Cardiac fibroblast (primary cell): Measurements from ENCODE around the gene SP6.

Source experiments
- DNase-seq, 2 donors: peaks; one replicate each; pipeline versions ENCODE4 v3.0.0 to v3.0.0-alpha.2; 2010; ENCODE audit warnings: low read depth in 2 of 2
- H3K4me3 ChIP-seq, 2 donors: replicated peaks in 1 of 2; 1 replicate in 1 of 2; 2 replicates in 1 of 2; pipeline ENCODE4 v1.5.1; 2011; ENCODE audit warnings: low read depth in 2 of 2, low read length in 2 of 2, mild to moderate bottlenecking in 2 of 2, moderate library complexity in 1 of 2
- TF ChIP-seq, protein P1 (sequence below): IDR thresholded peaks from one replicate; pipeline ENCODE4 v1.5.1; 2011; ENCODE audit warnings: low read depth, mild to moderate bottlenecking, low read length, inconsistent platforms

Gene SP6

DNA sequence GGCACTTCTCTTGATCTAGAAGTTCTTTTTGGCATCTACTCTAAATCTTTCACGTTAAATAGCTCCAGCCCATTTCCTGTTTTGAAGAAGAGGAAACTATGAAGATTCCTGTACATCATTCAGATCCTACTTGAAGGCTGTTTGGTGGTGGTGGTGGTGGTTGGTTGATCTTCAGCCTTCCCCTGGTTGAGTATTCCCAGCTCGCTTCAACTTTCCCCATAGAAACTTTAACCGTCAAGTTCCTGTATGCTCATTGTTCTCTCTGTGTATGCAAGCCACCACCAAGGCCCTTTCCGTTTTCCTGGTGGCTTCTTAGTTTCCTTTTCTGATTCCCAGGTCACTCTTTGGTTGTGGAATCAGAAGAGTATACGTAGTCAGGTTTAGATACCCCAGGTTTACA is 16.2 kb downstream of the SP6 start:
- no peak overlapping the region for H3K4me3 ChIP-seq
- TF ChIP-seq, protein P1, sequence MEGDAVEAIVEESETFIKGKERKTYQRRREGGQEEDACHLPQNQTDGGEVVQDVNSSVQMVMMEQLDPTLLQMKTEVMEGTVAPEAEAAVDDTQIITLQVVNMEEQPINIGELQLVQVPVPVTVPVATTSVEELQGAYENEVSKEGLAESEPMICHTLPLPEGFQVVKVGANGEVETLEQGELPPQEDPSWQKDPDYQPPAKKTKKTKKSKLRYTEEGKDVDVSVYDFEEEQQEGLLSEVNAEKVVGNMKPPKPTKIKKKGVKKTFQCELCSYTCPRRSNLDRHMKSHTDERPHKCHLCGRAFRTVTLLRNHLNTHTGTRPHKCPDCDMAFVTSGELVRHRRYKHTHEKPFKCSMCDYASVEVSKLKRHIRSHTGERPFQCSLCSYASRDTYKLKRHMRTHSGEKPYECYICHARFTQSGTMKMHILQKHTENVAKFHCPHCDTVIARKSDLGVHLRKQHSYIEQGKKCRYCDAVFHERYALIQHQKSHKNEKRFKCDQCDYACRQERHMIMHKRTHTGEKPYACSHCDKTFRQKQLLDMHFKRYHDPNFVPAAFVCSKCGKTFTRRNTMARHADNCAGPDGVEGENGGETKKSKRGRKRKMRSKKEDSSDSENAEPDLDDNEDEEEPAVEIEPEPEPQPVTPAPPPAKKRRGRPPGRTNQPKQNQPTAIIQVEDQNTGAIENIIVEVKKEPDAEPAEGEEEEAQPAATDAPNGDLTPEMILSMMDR = no peak
- no peak for DNase-seq

DNA sequence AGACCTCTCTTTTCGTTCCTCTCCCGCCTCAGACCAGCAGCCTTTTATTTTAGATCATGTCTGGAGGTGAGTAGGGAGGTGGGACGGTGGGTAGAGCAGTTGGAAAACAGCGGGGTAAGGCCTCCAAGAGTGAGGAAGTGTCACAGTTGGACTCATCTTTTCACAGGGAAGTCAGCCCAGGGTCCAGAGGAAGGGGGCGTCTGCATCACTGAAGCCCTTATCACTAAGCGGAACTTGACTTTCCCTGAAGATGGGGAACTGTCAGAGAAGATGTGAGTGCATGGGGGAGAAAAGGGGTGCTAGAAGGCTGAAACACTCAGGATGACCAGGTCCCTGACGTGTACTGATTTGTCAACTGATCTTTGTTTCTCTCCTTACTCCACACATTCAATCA is 19.0 kb downstream of the SP6 start:
- peak overlapping the region; percentile 67 to 93 for H3K4me3 ChIP-seq
- DNase-seq = no peak
- TF ChIP-seq, protein P1 = no peak

DNA sequence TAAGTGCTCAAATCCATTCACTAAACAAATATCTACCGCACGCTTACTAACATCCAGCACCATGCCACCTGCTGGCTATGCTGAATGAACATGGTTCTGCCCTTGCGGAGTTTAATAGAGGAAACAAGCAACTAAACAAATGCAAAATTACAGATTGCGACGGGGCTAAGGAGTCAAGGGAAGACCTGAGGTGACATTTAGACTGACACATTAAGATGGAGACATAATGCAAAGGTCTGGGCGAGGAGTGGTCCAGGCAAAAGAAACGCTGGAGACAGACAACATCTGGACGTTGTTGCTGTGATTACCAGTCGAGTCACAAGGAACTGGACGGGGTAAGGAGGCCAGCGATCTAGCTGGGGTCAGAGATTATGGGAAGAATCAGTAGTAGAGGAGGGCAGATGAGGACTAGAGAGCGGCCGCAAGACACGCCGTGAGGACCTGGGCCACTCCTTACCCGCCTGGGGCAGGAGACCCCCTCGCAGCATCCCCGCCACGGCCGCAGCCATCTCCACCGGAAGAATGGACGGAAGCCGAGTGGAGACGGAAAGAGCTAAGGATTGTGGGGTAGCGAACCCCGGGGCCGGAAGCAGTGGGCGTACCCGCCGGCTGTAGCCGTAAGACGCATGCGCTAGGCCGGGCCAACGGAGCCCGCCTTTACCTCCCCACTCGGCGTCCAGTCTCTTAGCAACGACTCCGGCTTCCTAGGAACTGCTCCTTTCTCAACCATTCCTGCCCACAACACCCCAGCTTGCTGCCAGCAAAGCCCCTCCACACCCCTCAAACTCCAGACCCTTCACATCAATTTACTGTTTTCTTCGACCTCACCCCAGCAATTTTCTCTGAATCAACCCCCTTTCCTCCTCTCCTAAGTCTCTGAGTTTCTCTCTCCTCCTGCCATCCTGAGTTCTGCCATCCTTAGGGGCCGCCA is 19.7 kb downstream of the SP6 start, which contains the start of the genes LRRC46 and MRPL10:
LRRC46 (plus strand) TSS at position 668 of the 931 bp plus-strand sequence. CDS start 320 bp downstream, outside the sequence.
MRPL10 (minus strand) TSS at position 539 of the 931 bp plus-strand sequence; CDS start at position 509, 30 bp downstream.
- peak within 1 kb of the TSS; percentile 67 to 93 for H3K4me3 ChIP-seq
- DNase-seq = peak; percentile 94 to 96

DNA sequence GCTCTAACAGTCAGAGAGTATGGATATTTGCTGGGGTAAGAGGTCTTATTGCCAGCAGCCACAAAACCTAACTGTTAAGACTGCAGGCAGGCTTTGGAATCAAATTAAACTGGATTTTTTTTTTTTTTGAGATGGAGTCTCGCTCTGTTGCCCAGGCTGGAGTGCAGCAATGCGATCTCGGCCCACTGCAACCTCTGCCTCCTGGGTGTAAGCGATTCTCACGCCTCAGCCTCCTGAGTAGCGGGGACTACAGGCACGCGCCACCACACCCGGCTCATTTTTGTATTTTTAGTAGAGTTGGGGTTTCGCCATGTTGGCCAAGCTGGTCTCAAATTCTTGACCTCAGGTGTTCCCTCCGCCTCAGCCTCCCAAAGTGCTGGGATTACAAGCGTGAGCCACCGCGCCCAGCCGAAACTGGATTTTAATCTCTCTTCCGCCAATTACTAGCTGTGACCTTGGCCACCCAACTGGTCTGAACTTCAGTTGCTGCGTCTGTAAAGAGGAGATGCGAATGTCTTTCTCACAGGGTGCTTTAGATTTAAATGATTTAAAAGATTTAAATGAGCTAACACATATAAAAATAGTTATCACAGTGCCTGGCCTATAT is 20.5 kb downstream of the SP6 start:
- H3K4me3 ChIP-seq = peak overlapping the region; percentile 67 to 93
- TF ChIP-seq, protein P1 = no peak
- DNase-seq = no peak

More for the DNA sequence above, 19.7 kb downstream of the SP6 start, which contains the start of the genes LRRC46 and MRPL10:
- TF ChIP-seq, protein P1 = peak; percentile 42

DNA sequence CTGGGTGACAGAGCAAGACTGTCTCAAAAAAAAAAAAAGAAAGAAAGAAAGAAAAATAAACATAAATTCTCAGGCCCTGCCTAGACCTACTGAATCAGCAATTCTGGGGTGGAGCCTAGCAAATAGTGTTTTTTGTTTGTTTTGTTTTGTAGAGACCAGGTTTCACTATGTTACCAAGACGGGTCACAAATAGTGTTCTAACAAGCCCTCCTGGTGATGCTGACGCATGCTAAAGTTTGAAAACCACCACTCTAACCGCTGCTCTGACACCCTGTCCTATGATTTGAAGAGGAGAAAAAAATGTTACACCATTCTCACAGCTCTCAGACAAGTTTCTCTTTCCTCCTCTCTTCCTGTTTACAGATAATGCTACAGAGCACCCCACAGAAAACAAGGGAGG is 21.1 kb downstream of the SP6 start:
- no peak for DNase-seq
- TF ChIP-seq, protein P1 = no peak
- H3K4me3 ChIP-seq = no peak overlapping the region

DNA sequence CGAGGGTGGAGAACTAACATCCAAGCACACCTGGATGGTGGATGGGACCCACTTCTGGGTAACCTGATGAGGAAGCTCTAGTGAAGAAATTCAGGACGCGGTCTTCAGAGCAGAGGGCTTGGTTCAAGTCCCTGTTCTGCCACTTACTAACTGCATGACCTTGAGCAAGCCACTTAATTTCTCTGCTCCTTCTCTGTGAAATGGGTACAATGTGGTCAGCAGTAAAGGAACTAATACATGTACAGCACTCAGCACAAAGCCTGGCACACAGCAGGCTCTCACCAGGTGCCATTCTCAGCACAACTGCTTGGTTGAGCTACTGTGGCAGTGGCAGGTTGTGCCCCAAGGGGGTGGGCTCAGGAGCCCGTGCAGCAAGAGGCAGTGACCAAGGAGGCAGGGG is 27.4 kb downstream of the SP6 start:
- no peak overlapping the region for H3K4me3 ChIP-seq
- DNase-seq = no peak
- TF ChIP-seq, protein P1 = no peak
